Keratinocyte (primary cell): ENCODE measurements around the gene ACACA. TPM values are rescaled to one million over a fixed set of nuclear protein-coding genes. Genes with fewer than 3 reads are reported as not detected.
A peak's percentile ranks its signal among the peaks of the same experiment; 100 is the strongest.

Experiments used
- DNase-seq: peaks from one replicate; pipeline ENCODE4 v3.0.0-alpha.2; 2011; ENCODE audit warnings: low read depth, missing footprints, low spot score
- FAIRE-seq: peaks from 2 replicates; lab custom pipeline; 2011; peaks lifted over from hg19 to GRCh38; lab: Jason Lieb, UNC
- H2AFZ ChIP-seq: 2 replicates; pipeline ENCODE4 v1.6.0; 2012; ENCODE audit warnings: low read length, control low read depth, inconsistent platforms; ENCODE audit not compliant: control insufficient read depth
- H3K27ac ChIP-seq: 2 replicates; pipeline ENCODE4 v1.5.1; 2011; ENCODE audit warnings: low read length; ENCODE audit not compliant: control insufficient read depth, insufficient read depth
- H3K27me3 ChIP-seq: 3 replicates; pipeline ENCODE4 v1.6.0; 2011; ENCODE audit warnings: low read length; ENCODE audit not compliant: control insufficient read depth, insufficient read depth; ENCODE audit errors: extremely low read depth
- H3K36me3 ChIP-seq, 2 experiments: 2 replicates in 1 of 2; 3 replicates in 1 of 2; pipeline ENCODE4 v1.5.1; 2011; ENCODE audit warnings: low read length in 2 of 2, mild to moderate bottlenecking in 1 of 2; ENCODE audit not compliant: control insufficient read depth in 2 of 2, insufficient read depth in 2 of 2; ENCODE audit errors: extremely low read depth in 1 of 2
- H3K4me1 ChIP-seq: 3 replicates; pipeline ENCODE4 v1.5.1; 2011; ENCODE audit warnings: low read length; ENCODE audit not compliant: control insufficient read depth, insufficient read depth; ENCODE audit errors: extremely low read depth
- H3K4me2 ChIP-seq: 3 replicates; pipeline ENCODE4 v1.6.0; 2011; ENCODE audit warnings: low read depth, low read length; ENCODE audit not compliant: control insufficient read depth, insufficient read depth; ENCODE audit errors: extremely low read depth
- H3K4me3 ChIP-seq, 3 experiments: fragments of 200-600 bp in 1 of 3; sonication (generic) in 1 of 3; 2 replicates in 2 of 3; 3 replicates in 1 of 3; pipeline ENCODE4 v1.5.1; 2011 to 2016; ENCODE audit warnings: low read length in 3 of 3, mild to moderate bottlenecking in 3 of 3, control low read depth in 2 of 3, inconsistent platforms in 1 of 3, low read depth in 1 of 3, mixed read lengths in 1 of 3, mixed run types in 1 of 3, moderate library complexity in 1 of 3; ENCODE audit not compliant: control insufficient read depth in 2 of 3, insufficient read depth in 2 of 3; ENCODE audit errors: extremely low read depth in 1 of 3
- H3K79me2 ChIP-seq: 2 replicates; pipeline ENCODE4 v1.6.0; 2012; ENCODE audit warnings: low read length; ENCODE audit not compliant: control insufficient read depth, insufficient read depth
- H3K9ac ChIP-seq: 3 replicates; pipeline ENCODE4 v1.6.0; 2011; ENCODE audit warnings: low read length; ENCODE audit not compliant: control insufficient read depth, insufficient read depth; ENCODE audit errors: extremely low read depth
- H3K9me1 ChIP-seq: 3 replicates; pipeline ENCODE4 v1.6.0; 2011; ENCODE audit warnings: low read length; ENCODE audit not compliant: control insufficient read depth, insufficient read depth; ENCODE audit errors: extremely low read depth
- H3K9me3 ChIP-seq: 2 replicates; pipeline ENCODE4 v1.5.1; 2012; ENCODE audit warnings: low read depth, low read length; ENCODE audit not compliant: control insufficient read depth
- H4K20me1 ChIP-seq: 3 replicates; pipeline ENCODE4 v1.6.0; 2011; ENCODE audit warnings: low read length; ENCODE audit not compliant: control insufficient read depth, insufficient read depth; ENCODE audit errors: extremely low read depth
- EZH2 ChIP-seq: IDR thresholded peaks from one replicate; pipeline ENCODE4 v1.6.1; 2012; ENCODE audit warnings: inconsistent platforms, mild to moderate bottlenecking, low read length, moderate library complexity
- dilution Hi-C: fragments of 300-500 bp; cut with MboI; formaldehyde crosslinking; loops from one replicate; pipeline ENCODE4 v1.7.0; 2020; ENCODE audit warnings: low sequenced_read_pairs; ENCODE audit not compliant: extremely low pct_ligation_motif_present
- polyA plus RNA-seq, 5 experiments: library from polyadenylated mRNA; depleted of rRNA in 3 of 5; stranded (reverse) in 3 of 5; stranded (forward) in 1 of 5; unstranded in 1 of 5; fragments of >200 nt; gene quantifications; 1 replicate in 1 of 5; 2 replicates in 3 of 5; 3 replicates in 1 of 5; pipeline versions ENCODE4 v1.2.1 to v1.2.3, GENCODE V29; 2011 to 2012; ENCODE audit warnings: missing spikeins in 2 of 5, low read depth in 1 of 5, low replicate concordance in 1 of 5
- TF ChIP-seq, protein P1 (sequence below), 3 experiments: IDR thresholded peaks in 1 of 3; conservative IDR thresholded peaks in 1 of 3; optimal IDR thresholded peaks in 1 of 3; 2 replicates in 2 of 3; 3 replicates in 1 of 3; pipeline versions ENCODE3 to v1.5.1; 2011; ENCODE audit warnings: low read length in 3 of 3, mild to moderate bottlenecking in 3 of 3, moderate library complexity in 2 of 3, control low read depth in 1 of 3, inconsistent platforms in 1 of 3; ENCODE audit not compliant: insufficient read depth in 2 of 3; ENCODE audit errors: extremely low read depth in 1 of 3

Gene ACACA
- polyA plus RNA-seq, 1 donor (not counting 4 experiments of a cell fraction or from before 2014, with no cell fraction given), result 85.8 TPM

DNA sequence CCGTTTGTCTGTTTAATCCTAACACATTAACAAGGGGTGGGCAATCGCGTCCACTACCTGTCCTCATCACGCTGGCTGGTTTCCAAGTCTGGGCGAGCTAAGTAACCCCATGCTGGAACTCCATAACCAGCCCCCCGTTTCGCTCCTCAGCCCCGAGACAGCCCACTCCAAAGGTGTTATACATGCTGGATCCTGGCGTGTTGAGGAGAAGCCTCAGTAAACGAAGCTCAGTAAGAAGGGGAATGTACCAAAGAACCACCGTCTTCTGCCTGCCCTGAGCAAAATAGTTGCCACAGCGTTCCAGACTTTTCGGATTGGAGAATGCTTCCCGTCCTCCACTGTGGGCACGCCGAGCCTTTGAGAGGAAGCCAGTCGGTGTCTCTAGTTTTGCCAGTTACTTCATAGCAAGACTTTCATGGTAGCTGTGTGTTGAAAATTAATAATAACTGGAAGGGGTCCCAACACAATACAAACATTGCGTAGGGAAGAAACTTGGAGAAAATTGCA, 46.9 kb downstream of the ACACA start:
- no peak for DNase-seq
- peak overlapping the region; percentile 96 for H3K9ac ChIP-seq
- H3K4me1 ChIP-seq, result peaks cover 44% of the 10 kb centered on the region

DNA sequence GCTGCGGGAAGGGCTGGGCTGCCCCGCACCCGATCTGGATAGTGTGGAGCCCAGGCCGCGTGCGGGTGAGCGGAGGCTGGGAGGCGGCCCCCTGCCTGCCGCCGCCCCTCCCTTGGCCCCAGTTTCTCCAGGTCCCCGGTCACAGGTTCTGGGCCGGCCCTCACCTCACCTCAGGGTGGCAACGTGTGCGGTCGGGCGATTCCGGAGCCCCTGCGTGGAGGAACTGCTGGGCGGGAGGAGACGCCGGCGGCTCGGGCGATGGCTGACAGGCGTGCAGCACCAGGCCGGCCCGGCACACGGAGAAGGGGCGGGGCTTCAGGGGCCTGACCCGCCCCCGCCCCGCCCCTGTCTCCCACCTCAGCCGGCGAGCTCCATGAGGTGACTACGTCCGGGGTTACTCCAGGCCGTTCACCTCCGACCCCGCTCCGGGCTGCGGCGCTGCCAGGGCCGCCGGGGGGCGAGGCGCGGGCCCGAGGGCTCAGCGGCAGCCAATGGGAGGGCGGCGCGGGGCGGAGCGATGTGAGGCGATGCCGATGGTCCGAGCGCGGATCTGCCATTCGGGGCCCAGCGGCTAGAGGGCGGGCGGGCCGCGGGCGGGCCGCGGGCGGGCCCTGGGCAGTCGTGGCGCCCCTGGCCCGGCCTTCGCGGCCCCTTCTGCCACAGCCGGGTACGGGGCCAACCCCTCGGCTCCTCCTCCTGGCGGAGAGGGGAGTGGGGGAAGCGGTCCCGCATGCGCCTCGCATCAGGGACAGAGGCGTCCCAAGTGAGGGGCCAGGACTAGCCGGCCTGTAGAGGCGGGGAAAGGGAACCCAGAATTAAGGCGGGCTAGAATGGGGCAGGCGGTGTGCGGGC, 47.6 kb downstream of the ACACA start:
- peak overlapping the region; percentile 98 for H3K4me2 ChIP-seq
- H3K36me3 ChIP-seq, result peaks cover 2 to 3% of the 10 kb centered on the region in 2 experiments
- H3K79me2 ChIP-seq, result peaks cover 47% of the 10 kb centered on the region
- dilution Hi-C loops, result no loop called here
- TF ChIP-seq EZH2, result no peak
- TF ChIP-seq, protein P1, sequence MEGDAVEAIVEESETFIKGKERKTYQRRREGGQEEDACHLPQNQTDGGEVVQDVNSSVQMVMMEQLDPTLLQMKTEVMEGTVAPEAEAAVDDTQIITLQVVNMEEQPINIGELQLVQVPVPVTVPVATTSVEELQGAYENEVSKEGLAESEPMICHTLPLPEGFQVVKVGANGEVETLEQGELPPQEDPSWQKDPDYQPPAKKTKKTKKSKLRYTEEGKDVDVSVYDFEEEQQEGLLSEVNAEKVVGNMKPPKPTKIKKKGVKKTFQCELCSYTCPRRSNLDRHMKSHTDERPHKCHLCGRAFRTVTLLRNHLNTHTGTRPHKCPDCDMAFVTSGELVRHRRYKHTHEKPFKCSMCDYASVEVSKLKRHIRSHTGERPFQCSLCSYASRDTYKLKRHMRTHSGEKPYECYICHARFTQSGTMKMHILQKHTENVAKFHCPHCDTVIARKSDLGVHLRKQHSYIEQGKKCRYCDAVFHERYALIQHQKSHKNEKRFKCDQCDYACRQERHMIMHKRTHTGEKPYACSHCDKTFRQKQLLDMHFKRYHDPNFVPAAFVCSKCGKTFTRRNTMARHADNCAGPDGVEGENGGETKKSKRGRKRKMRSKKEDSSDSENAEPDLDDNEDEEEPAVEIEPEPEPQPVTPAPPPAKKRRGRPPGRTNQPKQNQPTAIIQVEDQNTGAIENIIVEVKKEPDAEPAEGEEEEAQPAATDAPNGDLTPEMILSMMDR (optimal IDR thresholded peaks at IDR 0.05 in 1 of 3, IDR thresholded peaks at IDR 0.05 in 1 of 3, conservative IDR thresholded peaks at IDR 0.05 in 1 of 3; ENCODE audit: extremely low read depth in 1 of 3, insufficient read depth in 2 of 3, low read length in 3 of 3), result no peak
- no peaks in the 10 kb centered on the region for H4K20me1 ChIP-seq
- FAIRE-seq, result no peak
- peaks cover 44% of the 10 kb centered on the region for H3K4me1 ChIP-seq
- H3K27ac ChIP-seq, result peak overlapping the region; percentile 86
- no peaks in the 10 kb centered on the region for H3K9me3 ChIP-seq
- peak overlapping the region; percentile 81 to 99 (median 95) for H3K4me3 ChIP-seq
- peak overlapping the region; percentile 96 for H3K9ac ChIP-seq
- no peaks in the 10 kb centered on the region for H3K27me3 ChIP-seq
- no peaks in the 10 kb centered on the region for H3K9me1 ChIP-seq
- peak overlapping the region; percentile 82 for H2AFZ ChIP-seq
- DNase-seq, result peak; percentile 57

More for the DNA sequence above, 46.9 kb downstream of the ACACA start:
- H3K9me1 ChIP-seq, result no peaks in the 10 kb centered on the region
- H3K27ac ChIP-seq, result peak overlapping the region; percentile 86
- no peaks in the 10 kb centered on the region for H3K36me3 ChIP-seq
- TF ChIP-seq, protein P1 (optimal IDR thresholded peaks at IDR 0.05 in 1 of 3, IDR thresholded peaks at IDR 0.05 in 1 of 3, conservative IDR thresholded peaks at IDR 0.05 in 1 of 3; ENCODE audit: extremely low read depth in 1 of 3, insufficient read depth in 2 of 3, low read length in 3 of 3), result no peak
- no peak for TF ChIP-seq EZH2
- no peaks in the 10 kb centered on the region for H3K27me3 ChIP-seq
- peak overlapping the region; percentile 98 for H3K4me2 ChIP-seq
- no peaks in the 10 kb centered on the region for H3K9me3 ChIP-seq
- H3K4me3 ChIP-seq, result peak overlapping the region in 2 of 3 experiments; percentile 51 to 81
- peaks cover 40% of the 10 kb centered on the region for H3K79me2 ChIP-seq
- dilution Hi-C loops, result no loop called here
- FAIRE-seq, result no peak
- peak overlapping the region; percentile 82 for H2AFZ ChIP-seq
- no peaks in the 10 kb centered on the region for H4K20me1 ChIP-seq
